Natural killer cell (primary cell): ENCODE data around the gene XYLT2. TPM values are rescaled to one million over a fixed set of nuclear protein-coding genes. Genes with fewer than 3 reads are reported as not detected.
"Not testable (repeated sequence)": the region's sequence is repeated elsewhere in the genome, so short reads cannot be mapped to it uniquely, and the experiment has no call there.

Source experiments
- ATAC-seq, 3 donors: fragments of 150-1000 bp in 2 of 3; fragments of 200-7000 bp in 1 of 3; cut with Tn5 transposase; 1 replicate in 1 of 3; 2 replicates in 2 of 3; pipeline ENCODE4 v1.10.0; 2021; ENCODE audit warnings: mild to moderate bottlenecking in 2 of 3, moderate library complexity in 2 of 3
- DNase-seq, 2 donors: peaks; one replicate each; pipeline versions ENCODE4 v3.0.0 to v3.0.0-alpha.2; 2013 to 2021; ENCODE audit warnings: mixed read lengths in 1 of 2
- H3K27ac ChIP-seq: one replicate; pipeline ENCODE4 v1.5.1; 2013; ENCODE audit warnings: mild to moderate bottlenecking, low read length
- H3K27me3 ChIP-seq: one replicate; pipeline ENCODE4 v1.6.1; 2013; ENCODE audit warnings: low read length; ENCODE audit not compliant: control insufficient read depth, insufficient read depth
- H3K36me3 ChIP-seq: one replicate; pipeline ENCODE4 v1.6.1; 2013; ENCODE audit warnings: low read length; ENCODE audit not compliant: control insufficient read depth, insufficient read depth
- H3K4me1 ChIP-seq: one replicate; pipeline ENCODE4 v1.6.1; 2013; ENCODE audit warnings: low read length; ENCODE audit not compliant: control insufficient read depth, insufficient read depth
- H3K4me3 ChIP-seq: one replicate; pipeline ENCODE4 v1.5.1; 2013; ENCODE audit warnings: low read length
- H3K9me3 ChIP-seq: one replicate; pipeline ENCODE4 v1.6.1; 2013; ENCODE audit warnings: low read length; ENCODE audit not compliant: control insufficient read depth, insufficient read depth
- H3K27ac Mint-ChIP-seq, 2 donors: one replicate each; pipeline ENCODE4 v1.8.0; 2022; ENCODE audit warnings: mild to moderate bottlenecking in 2 of 2, mixed read lengths in 2 of 2, moderate library complexity in 1 of 2
- H3K27me3 Mint-ChIP-seq, 2 donors: one replicate each; pipeline ENCODE4 v1.8.0; 2022; ENCODE audit warnings: low read depth in 2 of 2, mixed read lengths in 2 of 2
- H3K36me3 Mint-ChIP-seq: one replicate; pipeline ENCODE4 v1.8.0; 2022; ENCODE audit warnings: mixed read lengths
- H3K4me1 Mint-ChIP-seq, 2 donors: one replicate each; pipeline ENCODE4 v1.8.0; 2022; ENCODE audit warnings: mixed read lengths in 2 of 2
- H3K4me3 Mint-ChIP-seq: one replicate; pipeline ENCODE4 v1.8.0; 2022; ENCODE audit warnings: mild to moderate bottlenecking, moderate library complexity, mixed read lengths
- H3K9me3 Mint-ChIP-seq, 2 donors: one replicate each; pipeline ENCODE4 v1.8.0; 2022; ENCODE audit warnings: mixed read lengths in 2 of 2
- CTCF ChIP-seq: fragments of 200-600 bp; IDR thresholded peaks from one replicate; pipeline ENCODE4 v1.8.0; 2022; ENCODE audit warnings: antibody characterized with exemption
- WGBS: methylation state at CpG from one replicate; pipeline ENCODE4 v1.1.7; 2013; ENCODE audit warnings: missing lambda C conversion rate; ENCODE audit not compliant: insufficient coverage; 5-methylcytosine and 5-hydroxymethylcytosine counted together
- intact Hi-C: fragments of 100-400 bp; cut with micrococcal nuclease; formaldehyde crosslinking; loops from one replicate; pipeline ENCODE4 v1.14.2; 2022
- total RNA-seq, 4 donors: library from RNA; stranded (reverse); fragments of 120-200 nt in 1 of 4; gene quantifications; one replicate each; pipeline versions ENCODE4 v1.2.3 to v1.2.4, GENCODE V29; 2013 to 2022

The XYLT2 gene
- total RNA-seq, 3 donors from 2014 or later (not counting 1 experiment from before 2014, with no cell fraction given), result 16.3 to 25.4 (median 18.6) TPM

- Histone ChIP-seq H3K27me3 (no peaks in the 10 kb centered on the region), H3K27ac (no peak overlapping the region), H3K4me1 (no peaks in the 10 kb centered on the region), H3K4me3 (no peak overlapping the region), H3K9me3 (no peaks in the 10 kb centered on the region), H3K36me3 (no peaks in the 10 kb centered on the region)
- WGBS, result 88% methylated on average over 6 of the region's 6 CpGs
- ATAC-seq (no peak), DNase-seq (no peak)
- no peaks in the 10 kb centered on the region for H3K36me3 Mint-ChIP-seq
- H3K27me3 Mint-ChIP-seq, result peaks cover 10 to 28% of the 10 kb centered on the region in 2 donors
- no peaks in the 10 kb centered on the region for H3K4me1 Mint-ChIP-seq
- no peak overlapping the region for H3K27ac Mint-ChIP-seq
- H3K4me3 Mint-ChIP-seq, result no peak overlapping the region
- no peaks in the 10 kb centered on the region for H3K9me3 Mint-ChIP-seq
- no peak for TF ChIP-seq CTCF
- intact Hi-C loops, result loop anchor here (10.0 kb wide), 1 partner anchor 60 kb away; no protein-coding TSS in a partner anchor
These were observed 31.4 kb upstream of the XYLT2 start for GRCh38 chr17:50314456-50315011.

DNA sequence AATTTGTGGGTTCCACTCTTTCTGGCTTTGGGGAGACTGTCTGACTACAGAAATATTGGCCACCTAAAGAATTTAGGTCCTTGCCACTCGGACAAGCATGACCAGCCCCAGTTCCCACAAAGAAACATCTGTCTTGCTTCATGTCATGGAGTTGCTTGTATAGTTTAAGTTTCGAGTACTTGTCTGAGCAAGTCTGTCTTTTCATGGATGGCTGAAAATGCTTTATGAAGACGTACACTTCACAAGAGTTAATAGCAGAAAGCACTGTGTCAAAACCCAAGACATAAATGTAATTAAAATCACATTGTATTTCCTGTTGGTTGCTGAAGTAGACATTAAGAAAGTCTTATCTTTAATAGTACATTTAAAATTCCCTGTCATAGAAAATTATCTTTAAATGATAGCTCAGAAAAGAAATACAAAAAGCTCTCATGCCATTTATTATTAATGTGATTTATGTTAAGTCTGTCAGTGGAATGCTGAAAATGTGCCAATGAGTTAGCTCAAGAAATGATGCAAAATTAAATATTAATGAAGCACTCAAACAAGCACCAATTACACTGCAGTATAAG, 29.8 kb upstream of the XYLT2 start:
- WGBS, result 93% methylated on average over 2 of the region's 3 CpGs
- Mint-ChIP-seq H3K27ac (no peak overlapping the region), H3K27me3 (peaks cover 10 to 19% of the 10 kb centered on the region in 2 donors), H3K4me3 (no peak overlapping the region), H3K36me3 (no peaks in the 10 kb centered on the region), H3K9me3 (no peaks in the 10 kb centered on the region), H3K4me1 (no peaks in the 10 kb centered on the region)
- Histone ChIP-seq H3K36me3 (no peaks in the 10 kb centered on the region), H3K27ac (no peak overlapping the region), H3K4me1 (no peaks in the 10 kb centered on the region), H3K9me3 (no peaks in the 10 kb centered on the region), H3K27me3 (no peaks in the 10 kb centered on the region), H3K4me3 (no peak overlapping the region)
- intact Hi-C loops, result loop anchor here (10.0 kb wide), 1 partner anchor 61 kb away; no protein-coding TSS in a partner anchor
- no peak for TF ChIP-seq CTCF
- DNase-seq, result no peak
- ATAC-seq, result no peak

- H3K27ac ChIP-seq, H3K27ac Mint-ChIP-seq, ATAC-seq, H3K27me3 ChIP-seq, H3K36me3 Mint-ChIP-seq, H3K9me3 Mint-ChIP-seq, H3K4me1 Mint-ChIP-seq, H3K4me3 Mint-ChIP-seq, H3K36me3 ChIP-seq, H3K9me3 ChIP-seq, H3K4me3 ChIP-seq, H3K4me1 ChIP-seq, DNase-seq: not testable (repeated sequence)
- peaks cover 9 to 13% of the 10 kb centered on the region in 2 donors for H3K27me3 Mint-ChIP-seq
- intact Hi-C loops, result loop anchor here (10.0 kb wide), 1 partner anchor 62 kb away; no protein-coding TSS in a partner anchor
- WGBS, result 100% methylated on average over 2 of the region's 2 CpGs
These were observed 29.3 kb upstream of the XYLT2 start for GRCh38 chr17:50316660-50317059.

GRCh38 chr17:50317121-50317520, 28.8 kb upstream of the XYLT2 start:
- ATAC-seq (no peak), DNase-seq (no peak)
- no peaks in the 10 kb centered on the region for H3K4me1 Mint-ChIP-seq
- intact Hi-C loops, result loop anchor here (10.0 kb wide), 1 partner anchor 62 kb away; no protein-coding TSS in a partner anchor
- Histone ChIP-seq H3K9me3 (no peaks in the 10 kb centered on the region), H3K36me3 (no peaks in the 10 kb centered on the region), H3K27ac (no peak overlapping the region), H3K4me1 (no peaks in the 10 kb centered on the region), H3K4me3 (no peak overlapping the region), H3K27me3 (no peaks in the 10 kb centered on the region)
- TF ChIP-seq CTCF, result no peak
- WGBS, result 94% methylated on average over 2 of the region's 2 CpGs
- H3K4me3 Mint-ChIP-seq, result no peak overlapping the region
- no peaks in the 10 kb centered on the region for H3K36me3 Mint-ChIP-seq
- peaks cover 7 to 13% of the 10 kb centered on the region in 2 donors for H3K27me3 Mint-ChIP-seq
- no peaks in the 10 kb centered on the region for H3K9me3 Mint-ChIP-seq
- H3K27ac Mint-ChIP-seq, result no peak overlapping the region
